ENCODE measurements around the gene EHHADH. TPM values are rescaled to one million over a fixed set of nuclear protein-coding genes. Genes with fewer than 3 reads are reported as not detected.

The EHHADH gene
- total and polyA plus RNA-seq, 9 of the 15 experiments (the other 6 are each of a cell fraction or from before 2014, with no cell fraction given): 3.6 to 6.4 (median 5.4) TPM

GRCh38 chr3:185280572-185281365 lies 26.9 kb upstream of the EHHADH start (continued):
- no peak for TF ChIP-seq ZNF398 (CRISPR knock-in tag; IDR thresholded peaks at IDR 0.05)
- TF ChIP-seq EP400 (IDR thresholded peaks at IDR 0.05): peak; percentile 33; the same call in 1 of the 2 replicates
- peak; percentile 74; the same call in 1 of the 2 replicates for TF ChIP-seq SOX6 (IDR thresholded peaks at IDR 0.05)
- no peak for TF ChIP-seq RUNX1 (IDR thresholded peaks at IDR 0.05; ENCODE audit: low read depth)
- no peak for TF ChIP-seq ELK1 (CRISPR knock-in tag; IDR thresholded peaks at IDR 0.05)
- TF ChIP-seq MTF1 (CRISPR knock-in tag; IDR thresholded peaks at IDR 0.05; ENCODE audit: borderline replicate concordance): no peak
- TF ChIP-seq RB1 (IDR thresholded peaks at IDR 0.05; ENCODE audit: low read depth): no peak
- no peak for TF ChIP-seq ZNF778 (CRISPR knock-in tag; IDR thresholded peaks at IDR 0.05)
- TF ChIP-seq ZNF184 (CRISPR knock-in tag; IDR thresholded peaks at IDR 0.05): no peak
- TF ChIP-seq GTF2F1 (IDR thresholded peaks at IDR 0.05; ENCODE audit: low read depth, low read length): no peak
- peak in 1 of 2 experiments; percentile 28; a peak in 1 of 4 replicates for TF ChIP-seq TRIM24 (IDR thresholded peaks at IDR 0.05)
- TF ChIP-seq TFAM (CRISPR knock-in tag; conservative IDR thresholded peaks at IDR 0.05): no peak
- TF ChIP-seq TOE1 (IDR thresholded peaks at IDR 0.05; ENCODE audit: borderline replicate concordance): no peak
- no peak for TF ChIP-seq TOE1 (CRISPR knock-in tag; IDR thresholded peaks at IDR 0.05; ENCODE audit: borderline replicate concordance, low read depth)
- no peak for TF ChIP-seq U2AF1 (optimal IDR thresholded peaks at IDR 0.05; ENCODE audit: low read depth, low read length)
- no peak for TF ChIP-seq ZSCAN32 (CRISPR knock-in tag; IDR thresholded peaks at IDR 0.05)

All from K562 (cell line).